Measurements from ENCODE around the gene GLB1L. TPM values are rescaled to one million over a fixed set of nuclear protein-coding genes. Genes with fewer than 3 reads are reported as not detected.
"Not testable (repeated sequence)": the region's sequence is repeated elsewhere in the genome, so short reads cannot be mapped to it uniquely, and the experiment has no call there.

The GLB1L gene
- total RNA-seq, result 2.4 TPM

DNA sequence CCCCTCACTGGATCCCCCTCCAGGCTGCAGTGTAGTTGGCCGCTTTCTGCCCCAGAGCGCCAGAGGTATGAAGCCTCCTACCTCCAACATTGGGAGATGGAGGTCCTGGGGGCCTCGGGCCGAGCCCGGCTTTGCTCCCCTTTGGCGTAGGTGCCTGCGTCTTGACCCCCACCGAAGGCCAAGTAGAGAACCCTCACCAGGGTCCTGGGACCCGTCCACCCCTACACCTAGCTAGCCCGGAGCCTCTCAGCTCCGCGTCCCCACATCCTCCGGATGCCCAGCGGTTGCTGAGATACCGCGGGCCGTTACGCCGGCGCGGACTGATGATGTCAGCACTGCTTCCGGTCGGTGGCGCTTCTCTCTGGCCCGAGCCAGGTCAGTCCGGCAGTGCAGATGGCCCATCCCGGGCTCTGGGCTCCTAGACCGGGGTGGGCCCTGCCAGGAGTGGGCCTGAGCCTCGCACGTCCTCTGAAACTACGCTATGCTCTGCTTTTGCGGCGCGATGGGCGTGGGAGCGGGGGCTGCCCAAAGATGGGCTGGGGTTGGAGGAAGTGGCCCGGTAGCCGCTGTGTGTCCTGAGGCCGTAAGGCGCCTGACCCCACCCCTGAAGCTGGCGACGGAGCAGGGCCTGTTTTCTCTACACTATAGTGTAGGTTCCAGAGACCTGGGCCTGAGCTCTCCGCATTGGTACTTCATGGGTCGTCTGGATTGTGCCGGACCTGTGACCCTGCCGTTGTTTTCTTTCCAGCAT, at the start of gene GLB1L, which contains the start of gene STK16:
TSS of gene GLB1L (minus strand) at position 297 of the 751 bp plus-strand sequence. CDS start 1,871 bp downstream, outside the sequence.
TSS of gene STK16 (plus strand) at position 332 of the 751 bp plus-strand sequence. CDS start 521 bp downstream, outside the sequence.
- peak; percentile 56 for ATAC-seq

DNA sequence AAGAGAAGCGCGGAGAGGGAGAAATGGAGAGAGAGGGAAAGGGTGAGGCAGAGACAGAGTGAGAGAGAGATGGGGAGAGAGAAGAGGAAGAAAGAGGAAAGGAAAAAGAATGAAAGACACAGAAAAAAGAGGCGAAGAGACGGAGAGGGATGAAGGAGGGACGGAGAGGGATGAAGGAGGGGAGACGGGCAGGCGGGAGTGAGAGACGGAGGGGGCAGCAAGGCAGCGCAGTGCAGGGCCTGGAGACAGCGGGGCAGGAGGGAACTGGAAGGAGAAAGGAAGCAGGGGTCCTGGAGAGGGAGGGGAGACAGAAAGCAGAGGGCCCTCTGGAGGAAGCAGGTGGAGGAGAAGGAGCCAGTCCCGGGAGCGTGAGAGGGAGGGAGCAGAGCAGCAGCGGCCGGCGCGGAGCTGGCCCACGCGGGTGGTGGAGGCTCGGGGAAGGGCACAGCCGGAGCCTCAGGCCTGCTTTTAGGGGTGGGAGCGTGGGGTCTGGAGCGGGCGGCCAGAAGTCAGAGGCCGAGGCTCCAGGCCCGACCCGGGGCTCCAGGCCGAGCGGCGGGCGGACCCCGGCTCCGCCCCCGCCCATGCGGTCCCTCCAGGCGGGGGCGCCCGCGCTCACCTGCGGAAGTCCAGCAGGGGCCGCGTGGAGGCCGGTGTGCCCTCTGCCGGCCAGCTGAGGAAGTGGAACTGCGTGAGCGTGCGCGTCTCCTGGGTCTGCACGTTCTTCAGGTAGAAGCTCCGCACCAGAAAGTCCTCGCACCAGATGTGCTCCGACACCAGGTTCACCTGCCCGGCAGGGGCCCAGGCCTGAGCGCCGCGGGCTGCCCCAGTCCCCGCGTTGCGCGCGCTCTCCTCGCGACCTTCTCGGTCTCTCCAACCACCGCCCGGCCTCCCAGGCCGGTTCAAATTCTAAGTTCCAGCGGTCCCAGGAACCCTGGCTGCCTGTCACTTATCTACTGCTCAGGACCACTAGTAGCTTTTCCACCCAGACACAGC, 49.4 kb upstream of the GLB1L start:
- ATAC-seq, result peak; percentile 89

DNA sequence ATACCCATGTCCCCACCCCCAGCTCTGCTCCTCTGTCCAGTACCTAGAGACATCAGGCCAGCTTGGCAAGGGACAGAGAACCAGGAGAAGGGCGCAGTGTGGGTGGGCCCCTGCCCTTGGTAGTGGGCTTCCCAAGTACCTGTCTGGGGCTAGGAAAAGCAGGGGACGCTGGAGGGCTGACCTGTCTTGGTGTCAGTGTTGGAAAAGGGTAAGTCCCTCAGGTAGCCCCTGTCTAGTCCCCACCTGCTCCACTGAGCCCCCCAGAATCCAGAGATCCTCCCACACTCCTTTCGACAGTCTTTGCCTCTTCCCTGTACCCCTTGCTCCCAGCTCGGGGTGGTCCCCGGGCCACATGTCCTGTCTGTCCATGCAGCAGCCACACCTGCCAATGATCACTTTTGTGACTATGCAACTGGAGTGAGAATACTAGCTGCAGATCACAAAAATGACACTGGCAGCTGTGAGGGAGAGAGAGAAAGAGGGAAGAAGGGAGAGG, 48.5 kb upstream of the GLB1L start:
- ATAC-seq, result no peak

DNA sequence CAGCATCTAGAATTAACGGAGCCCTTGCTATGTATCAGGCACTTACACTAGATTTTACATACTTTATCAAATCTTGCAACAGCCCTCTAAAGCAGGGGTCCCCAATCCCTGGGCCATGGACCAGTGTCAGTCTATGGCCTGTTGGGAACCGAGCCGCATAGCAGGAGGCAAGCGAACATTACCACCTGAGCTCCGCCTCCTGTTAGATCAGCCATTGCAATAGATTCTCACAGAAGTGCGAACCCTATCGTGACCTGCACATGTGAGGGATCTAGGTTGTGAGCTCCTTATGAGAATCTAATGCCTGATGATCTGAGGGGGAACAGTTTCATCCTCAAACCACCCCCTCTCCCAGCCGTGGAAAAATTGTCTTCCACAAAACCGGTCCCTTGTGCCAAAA, 47.4 kb upstream of the GLB1L start:
- no peak for ATAC-seq

DNA sequence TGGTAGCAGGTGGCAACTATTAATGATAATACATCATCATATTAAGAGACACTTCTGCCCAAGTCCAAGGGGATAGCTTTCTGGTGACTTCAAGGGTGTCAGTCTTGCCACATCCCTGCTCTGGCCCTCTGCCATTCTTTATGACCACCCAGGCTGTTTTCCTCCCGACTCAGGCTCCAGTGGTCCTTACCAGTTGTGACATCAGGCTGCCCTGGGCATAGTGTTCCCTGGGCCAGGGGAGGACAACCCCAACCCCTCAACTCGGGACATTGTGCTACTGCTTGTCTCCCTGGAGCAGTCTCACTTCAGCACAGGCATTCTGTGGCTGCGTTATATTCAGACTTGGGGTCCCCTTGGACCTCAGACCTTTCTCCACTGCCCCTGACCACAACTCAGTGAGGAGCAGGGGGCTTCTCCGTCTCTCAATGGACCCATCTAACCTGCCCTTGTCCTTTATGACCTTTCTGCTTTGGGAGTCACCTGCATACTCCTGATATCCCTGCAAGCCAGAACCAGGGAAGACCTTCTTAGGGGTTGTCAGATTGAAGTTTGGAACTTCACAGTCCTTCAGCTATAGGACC, 46.8 kb upstream of the GLB1L start:
- no peak for ATAC-seq

DNA sequence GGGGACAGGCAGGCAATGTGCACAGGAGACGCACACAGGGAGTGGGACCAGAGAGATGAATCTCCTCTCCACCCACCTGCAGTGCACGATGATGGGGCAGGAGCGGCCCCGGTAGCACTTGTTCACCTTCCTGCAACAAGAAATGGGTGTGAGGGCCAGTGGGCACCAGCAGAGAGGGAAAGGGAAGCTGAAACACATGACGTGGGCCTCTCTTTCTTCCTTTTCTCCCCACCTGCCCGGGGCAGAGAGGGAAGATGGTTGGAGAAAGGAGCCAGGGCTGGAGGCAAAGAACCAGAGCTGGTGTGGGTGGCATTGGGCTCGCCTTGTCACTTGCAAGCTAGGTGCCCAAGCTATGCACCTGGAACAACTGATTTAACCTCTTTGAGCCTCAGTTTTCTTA, 46.1 kb upstream of the GLB1L start:
- no peak for ATAC-seq

DNA sequence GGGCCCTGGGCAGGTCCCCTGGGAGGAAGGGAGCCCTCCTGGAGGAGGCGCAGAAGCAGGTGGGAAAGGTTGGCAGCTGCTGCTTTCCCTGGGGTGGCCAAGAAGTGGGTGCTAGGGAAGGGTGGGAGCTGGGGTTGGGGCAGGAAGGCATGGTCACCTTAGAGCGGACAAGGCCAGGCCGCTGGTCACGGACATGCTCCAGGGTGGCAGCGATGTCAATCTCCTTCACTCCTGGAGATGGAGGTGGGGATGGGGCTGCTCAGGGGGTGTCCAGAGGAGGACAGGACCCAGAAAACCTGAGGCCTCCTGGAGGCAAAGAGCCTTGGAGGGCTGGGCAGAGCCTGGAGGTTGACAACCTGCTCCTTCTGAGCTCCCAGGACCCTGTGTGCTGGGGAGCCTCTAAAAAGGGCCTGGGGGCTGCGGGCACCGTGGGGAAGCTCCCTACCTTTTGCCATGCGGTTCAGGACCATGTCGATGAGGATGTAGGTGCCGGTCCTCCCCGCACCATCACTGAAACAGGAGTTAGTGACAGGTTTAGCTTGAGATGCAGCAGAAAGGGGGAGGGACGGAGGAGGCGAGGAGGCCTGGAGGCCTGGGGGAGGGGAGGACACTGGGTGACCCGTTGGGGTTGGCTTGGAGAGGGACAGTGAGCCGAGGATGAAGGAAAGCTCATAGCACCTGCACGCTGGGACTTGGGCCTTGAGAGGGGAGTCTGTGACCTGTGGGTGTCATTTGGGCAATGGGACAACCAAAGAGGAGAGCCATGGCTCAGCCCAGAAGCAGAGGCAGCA, 45.3 kb upstream of the GLB1L start:
- ATAC-seq, result no peak

DNA sequence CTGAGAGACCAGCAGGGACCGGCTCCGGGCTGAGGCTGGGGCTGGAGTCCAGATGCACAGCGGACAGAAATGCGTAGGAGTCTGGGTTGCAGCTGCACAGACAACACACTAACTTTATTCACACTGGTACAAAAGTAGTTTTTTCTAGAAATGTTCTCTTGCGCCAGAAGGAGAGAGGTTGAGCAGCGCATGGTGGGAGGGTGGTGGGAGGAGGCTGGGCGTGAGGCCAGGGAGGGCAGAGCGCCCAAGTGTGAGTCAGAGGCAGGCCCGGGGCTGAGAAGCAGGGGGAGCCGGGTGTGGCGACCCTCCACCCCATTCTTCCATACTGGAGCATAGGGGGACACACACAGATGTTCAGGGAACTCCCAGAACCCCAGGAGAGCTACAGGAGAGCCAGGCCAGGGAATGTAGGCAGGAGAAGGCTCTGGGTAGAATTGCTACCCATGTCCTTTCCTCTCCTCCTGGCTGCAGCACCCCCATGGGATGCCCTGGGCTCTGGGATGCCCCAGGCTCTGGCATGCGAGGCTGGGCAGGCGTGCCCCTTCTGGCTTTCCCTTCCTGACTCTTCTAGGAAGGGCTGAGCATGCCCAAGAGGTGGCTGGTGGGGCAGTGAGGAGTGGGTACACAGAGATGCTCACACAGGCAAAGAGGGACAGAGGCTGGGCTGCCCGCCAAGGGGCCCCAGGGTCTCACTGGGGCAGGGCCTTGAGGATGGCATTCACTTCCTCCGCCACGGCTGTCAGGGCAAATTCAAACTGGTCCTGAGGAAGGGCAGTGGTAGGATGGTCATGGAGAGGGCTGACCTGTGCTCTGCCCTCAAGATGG, 44.5 kb upstream of the GLB1L start:
- ATAC-seq, result peak; percentile 21

DNA sequence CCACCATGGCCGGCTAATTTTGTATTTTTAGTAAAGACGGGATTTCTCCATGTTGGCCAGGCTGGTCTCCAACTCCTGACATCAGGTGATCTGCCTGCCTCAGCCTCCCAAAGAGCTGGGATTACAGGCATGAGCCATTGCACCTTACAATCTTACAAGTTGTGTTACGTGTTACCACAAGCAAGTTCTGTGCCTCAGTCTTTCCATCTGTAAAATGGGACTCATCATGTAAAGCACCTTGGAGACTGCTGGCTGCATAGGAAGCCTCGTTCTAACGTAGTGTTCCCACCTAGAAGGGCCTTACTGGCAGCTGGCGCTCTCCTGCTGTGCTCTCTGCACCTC, 43.9 kb upstream of the GLB1L start:
- ATAC-seq, result no peak

DNA sequence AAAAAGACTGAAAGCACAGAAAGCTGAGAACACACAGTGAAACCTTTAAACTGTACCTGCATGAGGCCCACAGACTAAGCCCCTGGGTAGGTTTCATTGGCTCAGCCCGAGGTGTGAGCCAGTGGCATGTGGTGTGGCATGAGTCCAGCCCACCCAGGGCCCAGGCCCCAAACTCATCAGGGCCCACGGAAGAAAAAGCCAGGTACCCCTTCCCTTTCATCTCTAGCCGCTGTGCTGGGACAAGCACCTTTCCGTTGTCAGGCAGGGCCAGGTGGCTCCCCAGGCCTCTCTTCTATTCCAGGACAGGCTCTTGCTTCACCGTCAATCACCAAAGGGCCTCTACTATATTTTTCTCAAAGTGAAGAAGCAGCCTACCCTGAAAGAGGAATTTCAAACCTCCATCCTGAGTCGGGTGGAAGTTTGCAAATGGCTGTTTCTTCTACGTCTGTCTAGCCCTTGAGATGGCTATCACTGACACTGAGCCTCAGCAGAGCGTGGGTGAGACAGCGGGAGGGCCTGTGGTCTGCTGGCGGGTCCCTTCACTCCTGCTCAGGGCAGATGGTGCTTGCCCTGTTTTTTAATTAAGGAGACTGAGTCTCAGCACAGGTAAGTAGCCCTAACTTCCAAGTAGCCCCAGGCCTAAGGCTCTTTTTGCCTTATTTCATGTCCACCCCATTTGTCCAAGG, 42.5 kb upstream of the GLB1L start:
- no peak for ATAC-seq

DNA sequence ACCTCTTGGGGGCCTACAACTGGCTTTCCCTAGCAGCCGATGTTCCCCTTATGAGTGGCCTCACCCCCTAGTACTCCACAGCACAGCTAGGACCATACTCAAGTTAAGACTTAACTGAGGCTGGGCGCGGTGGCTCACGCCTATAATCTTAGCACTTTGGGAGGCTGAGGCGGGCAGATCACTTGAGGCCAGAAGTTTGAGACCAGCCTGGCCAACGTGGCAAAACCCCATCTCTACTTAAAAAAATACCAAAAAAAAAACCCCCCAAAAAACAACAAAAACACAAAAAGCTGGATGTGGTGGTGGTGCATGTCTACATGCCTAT, 41.8 kb upstream of the GLB1L start:
- ATAC-seq, result not testable (repeated sequence)

DNA sequence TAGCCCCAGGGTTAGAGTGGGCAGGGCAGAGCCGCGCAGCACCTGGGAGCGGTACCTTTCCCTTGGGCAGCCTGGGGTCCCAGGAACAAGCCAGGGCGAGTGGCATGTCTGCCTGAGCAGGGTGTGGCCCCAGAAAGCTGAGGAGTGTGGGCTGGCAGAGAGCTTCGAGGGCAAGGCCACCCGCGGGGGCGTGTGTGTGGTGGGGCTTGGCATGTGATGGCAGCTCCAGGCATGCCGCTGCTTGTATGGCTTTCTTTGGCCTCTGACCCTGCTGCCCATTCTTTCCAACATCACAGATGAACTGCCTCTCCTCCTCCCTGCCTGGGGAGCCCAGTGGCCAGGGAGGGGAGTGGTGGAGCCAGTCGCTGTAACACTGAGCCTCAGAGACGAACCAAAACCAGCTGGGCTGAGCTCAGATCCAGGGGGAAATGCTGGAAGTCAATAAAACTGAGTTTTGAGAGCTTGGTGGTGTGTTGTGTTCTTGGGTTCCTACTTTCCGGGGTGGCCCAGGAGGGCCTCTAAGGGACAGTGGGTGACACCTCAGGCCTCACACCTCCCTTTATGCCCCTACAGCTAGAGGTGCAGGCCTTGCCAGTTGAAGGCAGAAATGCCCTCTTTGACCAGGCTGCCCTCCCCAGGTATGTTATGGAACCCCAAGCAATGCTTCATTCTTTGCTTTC, 41.3 kb upstream of the GLB1L start:
- peak; percentile 68 for ATAC-seq

DNA sequence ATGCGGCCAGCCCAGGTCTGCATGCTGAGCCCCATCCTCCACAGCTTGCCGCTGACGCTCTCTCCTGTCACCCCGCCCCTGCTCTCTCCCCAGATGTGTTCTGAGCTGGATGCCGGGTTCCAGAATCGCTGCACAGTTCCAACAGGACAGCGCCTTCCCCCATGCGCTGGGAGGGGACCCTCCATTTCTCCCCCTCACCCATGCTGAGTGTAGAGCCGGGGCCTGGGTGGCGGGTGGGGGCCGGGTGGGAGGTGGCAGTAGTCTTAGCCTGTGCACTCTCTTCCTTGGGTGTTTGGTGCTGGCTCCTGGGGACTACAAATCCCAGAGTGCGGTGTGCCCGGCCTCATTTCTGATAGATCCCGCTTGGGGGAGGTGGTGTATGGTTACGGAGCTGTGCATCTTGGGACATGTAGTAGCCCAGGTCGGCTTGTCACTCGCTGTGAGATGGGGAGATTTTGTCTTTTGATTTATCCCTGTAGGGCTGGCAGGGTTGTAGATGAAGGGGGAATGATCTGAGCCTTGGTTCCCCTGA, 40.7 kb upstream of the GLB1L start:
- ATAC-seq, result peak; percentile 72

DNA sequence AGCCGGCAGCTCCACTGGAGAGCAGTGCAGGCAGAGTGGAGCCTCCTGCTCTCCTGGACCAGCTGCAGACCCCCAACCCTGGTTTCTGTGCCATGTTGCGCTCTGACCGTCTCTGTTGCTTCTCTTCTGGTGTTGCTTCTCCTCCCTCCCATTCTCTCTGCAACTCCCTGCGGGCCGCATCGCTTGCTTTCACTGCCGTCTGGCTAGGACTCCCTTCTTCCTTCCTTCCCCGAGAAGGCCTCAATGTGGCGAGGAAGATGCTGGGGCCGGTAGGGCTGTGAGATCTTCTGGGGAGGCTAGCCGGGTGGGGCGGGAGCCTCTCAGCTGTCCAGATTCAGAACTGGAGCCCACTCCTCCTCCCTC, 40.1 kb upstream of the GLB1L start:
- ATAC-seq, result no peak

DNA sequence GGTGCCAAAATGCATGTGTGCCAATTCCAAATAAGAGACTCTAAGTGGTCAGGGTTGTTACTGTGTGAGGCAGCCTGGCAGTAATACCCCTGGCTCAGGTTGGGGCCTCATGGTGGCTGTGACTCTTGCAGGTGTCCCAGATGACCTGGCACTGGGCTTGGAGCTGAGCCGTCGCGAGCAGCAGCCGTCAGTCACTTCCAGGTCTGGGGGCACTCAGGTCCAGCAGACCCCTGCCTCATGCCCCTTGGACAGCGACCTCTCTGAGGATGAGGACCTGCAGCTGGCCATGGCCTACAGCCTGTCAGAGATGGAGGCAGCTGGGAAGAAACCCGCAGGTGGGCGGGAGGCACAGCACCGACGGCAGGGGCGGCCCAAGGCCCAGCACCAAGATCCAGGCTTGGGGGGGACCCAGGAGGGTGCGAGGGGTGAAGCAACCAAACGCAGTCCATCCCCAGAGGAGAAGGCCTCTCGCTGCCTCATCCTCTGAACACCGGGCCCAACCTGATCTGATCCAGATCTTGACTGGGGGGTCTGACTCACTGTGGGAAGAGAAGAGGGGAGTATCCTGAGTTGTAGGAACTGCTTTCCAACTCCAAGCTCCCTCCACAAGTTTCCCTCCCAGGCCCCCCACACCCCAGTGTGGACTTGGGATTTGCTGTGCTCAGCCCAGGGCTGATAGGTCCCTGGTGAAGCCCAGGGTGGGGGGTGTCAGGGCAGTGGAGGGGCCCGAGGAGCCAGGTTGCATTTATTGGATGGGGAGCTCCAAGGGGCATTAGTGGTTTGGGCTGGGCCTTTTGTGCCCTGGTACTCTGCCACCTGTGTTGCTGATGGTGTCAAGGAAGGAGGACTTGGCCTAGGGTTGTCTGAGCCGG, 39.5 kb upstream of the GLB1L start:
- no peak for ATAC-seq

DNA sequence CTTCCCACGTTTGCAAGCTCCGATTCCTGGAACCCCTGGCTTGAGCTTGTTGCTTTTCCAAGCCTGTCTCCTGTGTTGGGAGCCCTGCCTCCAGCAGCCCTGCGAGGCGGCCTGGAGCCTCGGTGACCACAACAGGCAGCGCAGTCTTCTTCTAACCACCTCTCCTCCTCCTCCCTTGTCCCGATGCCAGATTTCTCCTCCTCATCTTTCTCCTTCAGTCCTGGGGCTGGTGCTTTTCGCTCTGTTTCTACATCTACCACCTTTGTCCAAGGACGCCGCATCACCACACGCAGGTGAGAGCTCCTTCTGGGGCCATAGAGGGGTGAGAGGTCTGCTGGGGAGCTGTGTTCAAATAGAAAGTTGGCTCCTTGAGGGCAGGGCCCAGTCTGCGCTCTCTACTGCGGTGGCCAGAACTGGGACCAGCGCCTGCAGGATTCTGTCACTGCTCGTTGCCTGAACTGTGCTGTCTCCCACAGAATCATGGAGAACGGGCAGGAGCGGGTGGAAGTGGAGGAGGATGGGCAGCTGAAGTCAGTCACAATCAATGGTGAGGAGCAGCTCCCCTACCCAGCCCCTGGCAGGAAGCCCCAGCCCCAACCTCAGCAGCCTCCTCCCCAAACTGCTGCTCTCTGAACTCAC, 37.8 kb upstream of the GLB1L start:
- no peak for ATAC-seq

DNA sequence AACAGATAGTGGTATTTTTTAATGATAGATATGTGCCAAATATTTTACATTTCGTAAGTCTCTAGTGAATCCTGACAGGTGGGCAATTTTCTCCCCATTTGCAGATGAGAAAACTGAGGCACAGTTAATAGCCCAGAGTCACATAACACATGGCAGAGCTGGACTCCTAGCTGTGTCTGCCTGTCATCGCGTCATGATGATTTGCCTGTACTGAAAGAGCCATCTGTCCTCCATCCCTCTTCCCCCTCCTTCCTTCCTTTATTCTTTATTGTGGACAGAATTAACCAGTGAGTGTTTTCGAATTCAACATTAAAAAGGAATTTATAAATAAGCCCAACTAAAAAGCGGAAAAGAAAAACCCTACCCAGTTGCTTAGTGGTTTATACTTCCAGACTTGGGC, 37.1 kb upstream of the GLB1L start:
- ATAC-seq, result no peak

DNA sequence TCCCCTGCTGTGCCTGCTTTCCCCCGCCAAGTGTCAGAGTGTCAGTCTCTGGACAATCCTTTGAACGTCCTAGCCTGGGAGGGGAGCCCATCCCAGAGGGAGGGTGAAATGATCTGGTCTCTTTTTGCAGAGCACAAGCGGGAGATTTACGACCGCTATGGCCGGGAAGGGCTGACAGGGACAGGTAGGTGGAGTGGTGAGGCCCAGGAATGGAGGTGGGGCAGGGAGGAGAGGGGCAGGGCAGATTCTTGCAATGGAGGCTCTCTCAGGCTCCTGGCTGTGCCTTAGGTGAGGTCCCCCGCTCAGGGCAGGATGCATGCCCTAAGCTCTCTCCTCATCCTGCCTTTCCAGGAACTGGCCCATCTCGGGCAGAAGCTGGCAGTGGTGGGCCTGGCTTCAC, 36.3 kb upstream of the GLB1L start:
- no peak for ATAC-seq

All from esophagus mucosa (tissue), 1 donor.